GM10266 (cell line): ENCODE data around the gene DIP2C.

Source experiments
- DNase-seq: peaks from one replicate; pipeline ENCODE4 v3.0.0; 2012; ENCODE audit errors: extremely low spot score
- TF ChIP-seq, protein P1 (sequence below): IDR thresholded peaks from 2 replicates; pipeline ENCODE4 v1.5.1; 2012; ENCODE audit warnings: mild to moderate bottlenecking, low read depth; ENCODE audit not compliant: control insufficient read depth, insufficient read depth; ENCODE audit errors: missing control alignments

Gene DIP2C

DNA sequence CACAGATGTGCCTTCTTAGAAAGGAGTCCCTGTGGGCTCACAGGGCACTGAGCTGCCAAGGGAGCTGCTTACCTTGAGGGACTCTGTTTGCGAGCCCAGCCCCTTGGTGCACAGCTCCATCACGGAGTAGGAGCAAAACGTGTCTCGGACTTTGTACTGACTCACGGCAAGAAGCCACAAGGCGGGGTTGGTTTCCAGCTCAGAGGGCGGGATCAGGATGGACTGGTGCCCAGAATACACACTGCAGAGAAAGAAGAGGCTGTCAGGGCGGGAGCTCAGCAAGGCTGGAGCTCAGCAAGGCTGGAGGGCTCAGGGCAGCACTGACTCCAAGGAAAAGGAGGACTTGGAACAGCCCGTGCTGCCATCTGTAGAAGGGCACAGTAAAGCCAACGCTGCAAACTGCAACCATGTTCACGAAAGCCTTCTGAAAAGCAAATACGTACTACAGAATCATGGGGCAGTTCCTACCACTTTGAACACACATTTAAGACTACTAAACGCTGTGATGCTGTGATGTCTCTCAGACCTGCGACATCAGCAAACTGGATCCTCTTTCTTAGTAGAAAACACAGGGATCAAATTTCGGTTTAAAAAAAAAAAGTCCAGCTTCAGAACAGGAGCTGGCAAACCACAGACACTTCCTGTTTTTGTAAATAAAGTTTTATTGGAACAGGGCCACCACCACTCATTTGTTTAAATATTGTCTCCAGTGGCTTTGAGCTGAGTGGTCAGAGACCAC lies 359.9 kb downstream of the DIP2C start:
- TF ChIP-seq, protein P1, sequence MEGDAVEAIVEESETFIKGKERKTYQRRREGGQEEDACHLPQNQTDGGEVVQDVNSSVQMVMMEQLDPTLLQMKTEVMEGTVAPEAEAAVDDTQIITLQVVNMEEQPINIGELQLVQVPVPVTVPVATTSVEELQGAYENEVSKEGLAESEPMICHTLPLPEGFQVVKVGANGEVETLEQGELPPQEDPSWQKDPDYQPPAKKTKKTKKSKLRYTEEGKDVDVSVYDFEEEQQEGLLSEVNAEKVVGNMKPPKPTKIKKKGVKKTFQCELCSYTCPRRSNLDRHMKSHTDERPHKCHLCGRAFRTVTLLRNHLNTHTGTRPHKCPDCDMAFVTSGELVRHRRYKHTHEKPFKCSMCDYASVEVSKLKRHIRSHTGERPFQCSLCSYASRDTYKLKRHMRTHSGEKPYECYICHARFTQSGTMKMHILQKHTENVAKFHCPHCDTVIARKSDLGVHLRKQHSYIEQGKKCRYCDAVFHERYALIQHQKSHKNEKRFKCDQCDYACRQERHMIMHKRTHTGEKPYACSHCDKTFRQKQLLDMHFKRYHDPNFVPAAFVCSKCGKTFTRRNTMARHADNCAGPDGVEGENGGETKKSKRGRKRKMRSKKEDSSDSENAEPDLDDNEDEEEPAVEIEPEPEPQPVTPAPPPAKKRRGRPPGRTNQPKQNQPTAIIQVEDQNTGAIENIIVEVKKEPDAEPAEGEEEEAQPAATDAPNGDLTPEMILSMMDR: no peak
- DNase-seq: no peak

DNA sequence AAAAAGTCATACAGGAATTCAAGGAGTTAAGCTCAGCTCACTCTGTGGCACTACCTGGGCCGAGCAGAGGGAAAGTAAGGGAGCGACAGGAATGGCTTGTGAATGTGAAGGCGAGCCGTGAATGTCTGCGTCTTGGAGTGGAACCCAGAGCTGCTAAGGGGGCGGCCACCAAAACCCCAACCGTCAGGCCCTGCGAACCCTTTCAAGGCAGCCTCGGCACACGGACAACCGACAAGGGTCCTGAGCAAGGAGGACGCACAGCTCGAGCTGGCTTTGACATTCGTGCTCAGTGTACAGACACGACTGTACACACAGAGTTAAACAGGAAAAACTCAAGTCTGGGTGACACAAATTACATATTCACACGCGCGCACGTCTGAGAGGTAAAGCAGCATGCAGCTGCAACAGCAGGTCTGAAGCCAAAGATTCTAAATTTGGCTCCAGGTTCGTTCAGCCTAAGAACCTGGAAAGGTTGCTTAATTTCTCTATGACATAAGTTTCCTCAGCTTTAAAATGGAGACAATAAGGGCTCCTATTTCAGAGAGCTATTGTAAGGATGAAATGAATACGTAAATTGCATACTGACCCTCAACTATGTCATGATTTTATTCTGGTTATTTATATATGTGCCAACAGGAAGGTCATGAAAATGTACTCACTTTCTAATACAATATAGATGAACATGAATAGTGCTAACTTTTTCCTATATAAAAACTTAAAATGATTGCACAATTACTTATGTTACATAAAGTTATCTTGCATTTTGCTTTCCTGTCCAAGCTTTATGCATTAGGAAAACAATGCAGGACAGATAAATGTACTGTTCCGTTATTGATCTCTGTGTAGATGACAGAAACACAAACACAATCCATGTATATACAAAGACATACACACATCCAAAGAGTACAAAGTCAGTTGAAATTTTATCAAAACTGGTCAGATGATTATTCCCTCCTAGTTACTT lies 361.3 kb downstream of the DIP2C start:
- TF ChIP-seq, protein P1: no peak
- no peak for DNase-seq

DNA sequence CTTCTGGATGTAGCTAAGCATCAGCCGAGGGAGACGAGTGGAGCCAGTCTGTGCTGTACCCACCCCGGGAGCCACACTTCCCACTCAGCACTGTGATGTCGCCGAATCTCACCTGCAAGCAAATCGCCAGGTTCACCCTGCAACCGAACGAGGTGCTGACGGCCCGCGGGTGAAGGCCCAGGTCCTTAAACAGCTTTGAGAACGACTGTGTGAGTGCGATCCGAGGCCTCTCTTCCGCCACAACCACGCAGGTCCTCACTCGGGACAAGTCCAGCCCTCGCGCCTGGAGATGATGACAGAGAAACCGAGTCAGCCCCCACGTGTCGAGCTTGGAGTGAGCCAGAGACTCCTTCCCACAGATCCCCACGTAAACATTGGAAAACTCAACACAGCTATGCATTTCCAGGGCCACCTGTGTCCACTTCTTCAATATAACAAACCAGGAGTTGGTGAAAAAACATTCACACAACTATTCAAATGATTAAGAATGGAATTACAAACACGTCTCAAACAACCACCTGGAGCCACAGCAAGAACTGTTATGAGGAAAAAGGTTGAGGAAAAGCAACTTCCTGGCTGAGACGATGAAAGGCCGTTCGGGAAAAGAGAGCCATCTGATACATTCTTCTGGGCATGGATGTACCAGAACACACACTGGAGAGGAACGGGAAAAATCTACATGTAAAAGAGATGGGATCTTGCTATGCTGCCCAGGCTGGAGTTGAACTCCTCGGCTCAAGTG lies 362.4 kb downstream of the DIP2C start:
- DNase-seq: no peak
- TF ChIP-seq, protein P1: no peak

- TF ChIP-seq, protein P1: no peak
- no peak for DNase-seq
Measured at GRCh38 chr10:326350-326749, 363.1 kb downstream of the DIP2C start.

GRCh38 chr10:325282-325681 lies 364.2 kb downstream of the DIP2C start:
- TF ChIP-seq, protein P1: no peak
- DNase-seq: no peak

GRCh38 chr10:324593-324992 lies 364.9 kb downstream of the DIP2C start:
- TF ChIP-seq, protein P1: no peak
- no peak for DNase-seq
